ENCODE measurements around the gene SLC25A20. TPM values are rescaled to one million over a fixed set of nuclear protein-coding genes. Genes with fewer than 3 reads are reported as not detected.
A peak's percentile ranks its signal among the peaks of the same experiment; 100 is the strongest.

SLC25A20 gene
- total RNA-seq, 1 experiment from 2014 or later = 12.2 TPM

DNA sequence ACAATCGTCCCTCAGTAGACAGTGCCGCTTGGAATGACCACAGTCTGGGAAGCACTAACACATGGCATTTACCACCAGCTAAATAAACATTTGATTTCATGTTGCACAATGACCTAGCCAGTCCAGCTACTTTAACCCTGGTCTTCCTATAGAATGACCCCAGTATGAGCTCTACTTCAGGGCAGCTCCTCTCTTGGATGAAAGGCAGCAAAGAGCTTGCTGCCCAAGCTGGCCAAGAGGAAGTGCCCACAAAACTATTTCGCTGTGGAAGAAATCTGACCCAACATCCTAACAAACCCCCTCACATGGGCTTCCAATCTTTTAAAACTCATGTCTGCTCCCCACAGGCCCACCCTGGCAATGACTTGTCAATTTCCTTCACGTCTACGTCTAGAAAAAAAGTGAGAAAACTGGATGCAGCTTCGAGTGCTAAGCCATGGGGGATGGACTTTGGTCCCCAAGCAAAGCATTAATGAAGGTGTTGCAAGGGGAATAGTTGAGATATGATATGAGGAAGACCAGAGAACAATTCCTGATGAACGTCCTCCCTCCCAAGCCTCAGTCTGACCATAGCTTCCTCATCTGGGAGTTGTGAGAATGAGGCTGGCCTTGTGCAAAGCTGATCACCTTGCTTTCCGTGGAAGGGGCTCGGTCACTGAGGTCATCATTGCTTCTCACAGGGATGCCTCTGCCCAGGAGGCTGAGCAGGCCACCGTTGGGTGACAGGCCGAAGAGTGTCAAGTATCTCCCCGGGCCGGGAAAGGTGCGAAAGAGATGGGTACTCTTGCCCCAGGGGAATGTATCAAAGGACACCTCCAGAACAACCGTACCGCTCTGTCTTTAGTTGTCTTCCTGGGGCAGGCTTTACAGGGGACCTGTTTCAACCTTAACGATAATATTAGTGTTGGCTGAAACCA, 964 bp downstream of the SLC25A20 start:
- Histone ChIP-seq H3K9me3 (ENCODE audit: control insufficient read depth, insufficient read depth, low read depth, low read length) (no peaks in the 10 kb centered on the region), H3K4me3 (ENCODE audit: low read depth in 2 of 2, low read length in 2 of 2) (peak overlapping the region; percentile 65 to 75), H3K4me1 (ENCODE audit: control insufficient read depth, insufficient read depth, low read length) (peaks cover 10% of the 10 kb centered on the region), H3K27ac (ENCODE audit: low read length) (peak overlapping the region; percentile 76), H3K36me3 (ENCODE audit: control insufficient read depth, insufficient read depth, low read length) (no peaks in the 10 kb centered on the region), H3K27me3 (ENCODE audit: control insufficient read depth, insufficient read depth, low read length) (no peaks in the 10 kb centered on the region)
- in situ Hi-C loops (cut with HindIII; ENCODE audit: low pct_unique_long_range_greater_than_20kb, low sequenced_read_pairs) = no loop called here
- intact Hi-C loops (cut with micrococcal nuclease; ENCODE audit: unreplicated experiment) = no loop called here
- BruUV-seq (replicated peaks) = TSS peak; percentile 74
- DNase-seq (ENCODE audit: low read depth, low spot score) (no peak), ATAC-seq (peak; percentile 19)
- no peak for TF ChIP-seq POLR2AphosphoS5 (IDR thresholded peaks at IDR 0.05; ENCODE audit: low read depth, low read length)
- TF ChIP-seq, protein P1, sequence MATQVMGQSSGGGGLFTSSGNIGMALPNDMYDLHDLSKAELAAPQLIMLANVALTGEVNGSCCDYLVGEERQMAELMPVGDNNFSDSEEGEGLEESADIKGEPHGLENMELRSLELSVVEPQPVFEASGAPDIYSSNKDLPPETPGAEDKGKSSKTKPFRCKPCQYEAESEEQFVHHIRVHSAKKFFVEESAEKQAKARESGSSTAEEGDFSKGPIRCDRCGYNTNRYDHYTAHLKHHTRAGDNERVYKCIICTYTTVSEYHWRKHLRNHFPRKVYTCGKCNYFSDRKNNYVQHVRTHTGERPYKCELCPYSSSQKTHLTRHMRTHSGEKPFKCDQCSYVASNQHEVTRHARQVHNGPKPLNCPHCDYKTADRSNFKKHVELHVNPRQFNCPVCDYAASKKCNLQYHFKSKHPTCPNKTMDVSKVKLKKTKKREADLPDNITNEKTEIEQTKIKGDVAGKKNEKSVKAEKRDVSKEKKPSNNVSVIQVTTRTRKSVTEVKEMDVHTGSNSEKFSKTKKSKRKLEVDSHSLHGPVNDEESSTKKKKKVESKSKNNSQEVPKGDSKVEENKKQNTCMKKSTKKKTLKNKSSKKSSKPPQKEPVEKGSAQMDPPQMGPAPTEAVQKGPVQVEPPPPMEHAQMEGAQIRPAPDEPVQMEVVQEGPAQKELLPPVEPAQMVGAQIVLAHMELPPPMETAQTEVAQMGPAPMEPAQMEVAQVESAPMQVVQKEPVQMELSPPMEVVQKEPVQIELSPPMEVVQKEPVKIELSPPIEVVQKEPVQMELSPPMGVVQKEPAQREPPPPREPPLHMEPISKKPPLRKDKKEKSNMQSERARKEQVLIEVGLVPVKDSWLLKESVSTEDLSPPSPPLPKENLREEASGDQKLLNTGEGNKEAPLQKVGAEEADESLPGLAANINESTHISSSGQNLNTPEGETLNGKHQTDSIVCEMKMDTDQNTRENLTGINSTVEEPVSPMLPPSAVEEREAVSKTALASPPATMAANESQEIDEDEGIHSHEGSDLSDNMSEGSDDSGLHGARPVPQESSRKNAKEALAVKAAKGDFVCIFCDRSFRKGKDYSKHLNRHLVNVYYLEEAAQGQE (IDR thresholded peaks at IDR 0.05; ENCODE audit: insufficient read depth in 1 of 2, low read depth in 2 of 2, low read length in 1 of 2) = no peak
- no peak for TF ChIP-seq CTCF (IDR thresholded peaks at IDR 0.05)
- TF ChIP-seq TCF7L2 (IDR thresholded peaks at IDR 0.05; ENCODE audit: low read depth, low read length) = no peak
- TF ChIP-seq SIN3A (IDR thresholded peaks at IDR 0.05; ENCODE audit: borderline replicate concordance, insufficient read depth, low read depth, low read length) = no peak
- ChIA-PET POLR2A (interaction anchor here (0.7 kb wide), 1 partner anchor 13 kb away, joined by 3 read pairs; no protein-coding TSS in a partner anchor), CTCF (no interaction called here)

DNA sequence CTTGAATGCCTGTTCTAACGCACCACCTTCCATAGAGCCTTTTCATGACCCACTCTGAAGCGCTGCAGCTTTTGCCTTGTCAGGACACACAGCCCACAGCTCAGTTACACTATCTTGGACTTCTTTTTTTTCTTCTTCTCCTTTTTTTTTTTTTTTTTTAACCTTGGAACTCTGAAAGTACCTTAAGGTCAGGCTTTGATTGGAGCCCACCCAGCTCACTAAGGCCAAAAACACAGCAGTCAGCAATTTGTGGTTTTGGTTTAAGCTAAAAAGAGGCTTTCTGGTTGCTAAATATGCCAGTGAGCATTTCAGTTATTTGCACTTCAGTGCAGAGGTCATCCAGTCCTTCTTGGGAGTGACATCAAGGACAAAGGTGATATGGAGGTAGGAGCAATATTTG, 1.7 kb downstream of the SLC25A20 start:
- POLR2A ChIA-PET = interaction anchor here (0.7 kb wide), 2 partner anchors 13 to 388 kb away, joined by 3 to 4 read pairs; no protein-coding TSS in a partner anchor
- H3K27me3 ChIP-seq (ENCODE audit: control insufficient read depth, insufficient read depth, low read length) = no peaks in the 10 kb centered on the region
- in situ Hi-C loops (cut with HindIII; ENCODE audit: low pct_unique_long_range_greater_than_20kb, low sequenced_read_pairs) (no loop called here), intact Hi-C loops (cut with micrococcal nuclease; ENCODE audit: unreplicated experiment) (no loop called here)
- BruUV-seq (replicated peaks) = no TSS peak
- no peak for ATAC-seq
- H3K4me1 ChIP-seq (ENCODE audit: control insufficient read depth, insufficient read depth, low read length) = peaks cover 10% of the 10 kb centered on the region
- no peaks in the 10 kb centered on the region for H3K9me3 ChIP-seq (ENCODE audit: control insufficient read depth, insufficient read depth, low read depth, low read length)
- no peak overlapping the region for H3K27ac ChIP-seq (ENCODE audit: low read length)
- CTCF ChIA-PET = no interaction called here
- no peak for DNase-seq (ENCODE audit: low read depth, low spot score)
- H3K36me3 ChIP-seq (ENCODE audit: control insufficient read depth, insufficient read depth, low read length) = no peaks in the 10 kb centered on the region
- TF ChIP-seq TCF7L2 (IDR thresholded peaks at IDR 0.05; ENCODE audit: low read depth, low read length) (no peak), SIN3A (IDR thresholded peaks at IDR 0.05; ENCODE audit: borderline replicate concordance, insufficient read depth, low read depth, low read length) (no peak)
- H3K4me3 ChIP-seq (ENCODE audit: low read depth in 2 of 2, low read length in 2 of 2) = no peak overlapping the region

- Histone ChIP-seq H3K27ac (ENCODE audit: low read length) (no peak overlapping the region), H3K9me3 (ENCODE audit: control insufficient read depth, insufficient read depth, low read depth, low read length) (no peaks in the 10 kb centered on the region), H3K4me3 (ENCODE audit: low read depth in 2 of 2, low read length in 2 of 2) (no peak overlapping the region), H3K36me3 (ENCODE audit: control insufficient read depth, insufficient read depth, low read length) (no peaks in the 10 kb centered on the region), H3K27me3 (ENCODE audit: control insufficient read depth, insufficient read depth, low read length) (no peaks in the 10 kb centered on the region), H3K4me1 (ENCODE audit: control insufficient read depth, insufficient read depth, low read length) (peaks cover 10% of the 10 kb centered on the region)
- no peak for ATAC-seq
- TF ChIP-seq CTCF (IDR thresholded peaks at IDR 0.05) = no peak
- TF ChIP-seq SIN3A (IDR thresholded peaks at IDR 0.05; ENCODE audit: borderline replicate concordance, insufficient read depth, low read depth, low read length) = no peak
- TF ChIP-seq POLR2AphosphoS5 (IDR thresholded peaks at IDR 0.05; ENCODE audit: low read depth, low read length) = no peak
- intact Hi-C loops (cut with micrococcal nuclease; ENCODE audit: unreplicated experiment) (no loop called here), in situ Hi-C loops (cut with HindIII; ENCODE audit: low pct_unique_long_range_greater_than_20kb, low sequenced_read_pairs) (no loop called here)
- ChIA-PET CTCF (no interaction called here), POLR2A (no interaction called here)
- no TSS peak for BruUV-seq (replicated peaks)
- no peak for DNase-seq (ENCODE audit: low read depth, low spot score)
These were observed 4.2 kb downstream of the SLC25A20 start for GRCh38 chr3:48894516-48894915.

Measured in Panc1 (cell line).